NCI-H82 (cell line): ENCODE measurements around the gene PIGZ.

Source experiments
- DNase-seq: peaks from one replicate; lab custom pipeline; 2025; lab: John Stamatoyannopoulos, UW

The PIGZ gene

DNA sequence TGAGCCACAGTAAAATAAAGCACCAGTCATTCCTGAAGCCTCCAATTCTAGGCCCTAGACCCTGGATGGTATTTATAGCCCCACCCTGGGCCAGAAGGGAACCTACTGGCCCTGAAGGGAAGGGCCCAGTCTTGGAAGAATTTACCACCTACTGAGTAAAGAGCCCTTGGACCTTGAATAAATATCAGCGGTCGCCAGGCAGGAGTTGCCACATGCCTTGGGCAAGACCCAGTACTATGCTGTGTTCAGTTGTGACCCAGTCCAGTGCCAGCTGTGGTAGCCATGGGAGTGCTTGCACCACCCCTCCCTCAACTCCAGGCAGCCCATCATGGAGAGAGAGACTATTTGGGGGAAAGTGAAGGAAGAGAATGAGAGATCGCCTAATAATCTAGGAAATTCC, 53.3 kb downstream of the PIGZ start:
- DNase-seq = no peak

DNA sequence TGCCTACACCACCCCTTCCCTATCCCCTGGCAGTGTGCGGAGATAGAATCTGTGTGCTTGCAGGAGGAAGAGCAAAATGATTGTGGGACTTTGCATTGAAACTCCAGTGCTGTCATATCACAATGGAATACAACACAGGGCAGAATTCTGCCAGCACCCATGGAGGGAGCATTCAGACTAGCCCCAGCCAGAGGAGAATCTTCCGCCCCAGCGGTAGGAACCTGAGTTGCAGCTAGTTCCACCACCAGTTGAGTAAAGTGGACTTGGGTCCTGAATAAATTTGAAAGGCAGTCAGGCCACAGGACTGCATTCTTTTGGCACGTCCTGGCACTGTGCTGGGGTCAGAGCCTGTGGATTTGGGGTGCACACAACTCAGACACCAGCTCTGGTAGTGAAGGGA, 53.8 kb downstream of the PIGZ start:
- DNase-seq = no peak

DNA sequence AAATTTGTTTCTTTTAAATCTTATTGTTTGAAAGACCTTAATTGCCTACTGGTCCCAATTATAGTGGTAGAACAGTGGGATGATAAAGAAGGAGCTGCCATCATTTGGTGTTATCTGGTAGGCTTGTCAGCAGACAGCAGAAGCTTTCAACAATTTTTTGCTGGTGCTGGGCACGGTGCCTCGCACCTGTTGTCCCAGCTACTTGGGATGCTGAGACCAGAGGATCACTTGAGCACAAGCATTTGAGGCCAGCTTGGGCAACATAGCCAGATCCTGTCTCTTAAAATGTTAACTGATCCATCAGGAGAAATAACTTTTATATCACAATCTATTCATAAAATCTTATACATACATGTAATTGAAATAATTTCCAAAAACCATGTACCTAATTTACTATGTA, 64.9 kb downstream of the PIGZ start:
- DNase-seq = no peak

DNA sequence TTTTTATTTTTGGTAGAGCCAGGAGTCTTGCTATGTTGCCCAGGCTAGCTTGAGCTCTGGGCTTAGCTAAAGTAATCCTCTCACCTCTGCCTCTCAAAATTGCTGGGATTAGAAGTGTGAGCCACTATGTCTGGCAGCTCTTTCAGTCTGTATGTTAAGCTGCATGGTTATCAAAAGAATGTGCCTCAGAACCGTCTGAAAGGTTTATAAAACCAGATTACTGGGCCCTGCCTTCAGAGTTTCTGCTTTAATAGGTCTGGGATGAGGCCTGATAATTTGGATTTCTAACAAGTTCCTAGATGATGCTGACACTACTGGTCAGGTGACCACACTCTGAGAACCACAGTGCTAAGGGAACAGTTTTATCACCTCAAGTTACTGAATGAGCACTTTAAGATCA, 66.3 kb downstream of the PIGZ start:
- DNase-seq = peak; percentile 58

DNA sequence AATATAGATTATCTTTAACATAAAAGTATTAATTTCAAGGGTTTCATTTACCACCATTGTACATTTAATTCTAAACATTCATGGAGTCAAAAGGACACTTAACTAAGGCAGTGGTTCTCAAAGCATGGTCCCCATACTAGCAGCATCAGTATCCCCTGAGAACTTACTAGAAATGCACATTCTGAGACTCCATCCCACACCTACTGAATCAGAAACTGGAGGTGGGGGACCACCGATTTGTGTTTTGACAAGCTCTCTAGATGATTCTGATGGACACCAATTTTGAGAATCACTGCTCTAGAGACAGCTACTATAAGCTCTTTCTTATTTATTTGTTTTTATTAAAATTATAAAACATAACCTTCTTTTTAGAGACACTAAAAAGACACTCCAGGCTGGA, 66.9 kb downstream of the PIGZ start:
- DNase-seq = no peak
